Parathyroid adenoma (tissue), 2 donors: ENCODE results near the gene ACLY.

Experiments
- H2AFZ ChIP-seq: fragments of 300-600 bp; sonication (generic); one replicate; pipeline ENCODE4 v1.7.0; 2017; ENCODE audit warnings: antibody characterized with exemption, mild to moderate bottlenecking
- H3K27ac ChIP-seq: fragments of 300-600 bp; sonication (generic); one replicate; pipeline ENCODE4 v1.7.0; 2017
- H3K27me3 ChIP-seq: fragments of 300-600 bp; sonication (generic); one replicate; pipeline ENCODE4 v1.7.0; 2017; ENCODE audit warnings: low read length; ENCODE audit not compliant: control insufficient read depth, insufficient read depth
- H3K36me3 ChIP-seq: fragments of 300-600 bp; sonication (generic); one replicate; pipeline ENCODE4 v1.7.0; 2017; ENCODE audit warnings: low read length; ENCODE audit not compliant: control insufficient read depth, insufficient read depth
- H3K4me1 ChIP-seq: fragments of 300-600 bp; sonication (generic); one replicate; pipeline ENCODE4 v1.7.0; 2017; ENCODE audit warnings: control low read depth
- H3K4me2 ChIP-seq: fragments of 300-600 bp; sonication (generic); one replicate; pipeline ENCODE4 v1.7.0; 2017; ENCODE audit warnings: low read length
- H3K4me3 ChIP-seq: fragments of 300-600 bp; sonication (generic); one replicate; pipeline ENCODE4 v1.7.0; 2017; ENCODE audit warnings: low read depth, low read length
- H3K79me2 ChIP-seq: fragments of 300-600 bp; sonication (generic); one replicate; pipeline ENCODE4 v1.7.0; 2017; ENCODE audit warnings: control low read depth
- H3K9ac ChIP-seq: fragments of 300-600 bp; sonication (generic); one replicate; pipeline ENCODE4 v1.7.0; 2017; ENCODE audit warnings: mild to moderate bottlenecking
- H3K9me3 ChIP-seq: fragments of 300-600 bp; sonication (generic); one replicate; pipeline ENCODE4 v1.7.0; 2017; ENCODE audit warnings: low read length; ENCODE audit not compliant: control insufficient read depth
- TF ChIP-seq, protein P1 (sequence below): fragments of 300-600 bp; sonication (generic); IDR thresholded peaks from one replicate; pipeline ENCODE4 v1.7.0; 2017; ENCODE audit warnings: antibody characterized with exemption, mild to moderate bottlenecking
- donor health status: primary hyperparathyroidism.

Gene ACLY

DNA sequence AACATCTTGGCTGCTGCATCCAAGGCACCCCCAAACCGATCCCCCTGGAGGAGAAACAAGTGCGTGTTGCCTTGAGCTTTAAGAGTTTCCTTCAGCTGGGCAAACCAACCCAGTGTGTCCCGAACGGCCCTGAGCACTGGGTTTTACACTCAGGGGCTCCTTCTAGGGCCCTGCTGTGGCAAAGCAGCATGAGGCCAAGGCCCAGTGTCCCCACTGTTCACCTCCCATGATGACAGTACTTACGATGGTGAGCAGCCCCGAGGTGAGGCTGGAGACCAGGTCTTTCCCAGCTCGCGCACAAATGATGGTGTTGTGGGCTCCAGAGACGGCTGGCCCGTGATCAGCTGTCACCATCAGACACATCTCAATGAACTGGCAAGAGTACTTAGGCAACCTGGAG is 47.0 kb downstream of the ACLY start:
- H3K27me3 ChIP-seq: no peaks in the 10 kb centered on the region
- H2AFZ ChIP-seq: no peak overlapping the region
- no peak overlapping the region for H3K27ac ChIP-seq
- no peaks in the 10 kb centered on the region for H3K79me2 ChIP-seq
- TF ChIP-seq, protein P1, sequence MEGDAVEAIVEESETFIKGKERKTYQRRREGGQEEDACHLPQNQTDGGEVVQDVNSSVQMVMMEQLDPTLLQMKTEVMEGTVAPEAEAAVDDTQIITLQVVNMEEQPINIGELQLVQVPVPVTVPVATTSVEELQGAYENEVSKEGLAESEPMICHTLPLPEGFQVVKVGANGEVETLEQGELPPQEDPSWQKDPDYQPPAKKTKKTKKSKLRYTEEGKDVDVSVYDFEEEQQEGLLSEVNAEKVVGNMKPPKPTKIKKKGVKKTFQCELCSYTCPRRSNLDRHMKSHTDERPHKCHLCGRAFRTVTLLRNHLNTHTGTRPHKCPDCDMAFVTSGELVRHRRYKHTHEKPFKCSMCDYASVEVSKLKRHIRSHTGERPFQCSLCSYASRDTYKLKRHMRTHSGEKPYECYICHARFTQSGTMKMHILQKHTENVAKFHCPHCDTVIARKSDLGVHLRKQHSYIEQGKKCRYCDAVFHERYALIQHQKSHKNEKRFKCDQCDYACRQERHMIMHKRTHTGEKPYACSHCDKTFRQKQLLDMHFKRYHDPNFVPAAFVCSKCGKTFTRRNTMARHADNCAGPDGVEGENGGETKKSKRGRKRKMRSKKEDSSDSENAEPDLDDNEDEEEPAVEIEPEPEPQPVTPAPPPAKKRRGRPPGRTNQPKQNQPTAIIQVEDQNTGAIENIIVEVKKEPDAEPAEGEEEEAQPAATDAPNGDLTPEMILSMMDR: no peak
- H3K36me3 ChIP-seq: no peaks in the 10 kb centered on the region
- H3K4me2 ChIP-seq: no peak overlapping the region
- no peak overlapping the region for H3K4me3 ChIP-seq
- H3K9ac ChIP-seq: no peak overlapping the region
- no peaks in the 10 kb centered on the region for H3K9me3 ChIP-seq
- H3K4me1 ChIP-seq: no peaks in the 10 kb centered on the region

DNA sequence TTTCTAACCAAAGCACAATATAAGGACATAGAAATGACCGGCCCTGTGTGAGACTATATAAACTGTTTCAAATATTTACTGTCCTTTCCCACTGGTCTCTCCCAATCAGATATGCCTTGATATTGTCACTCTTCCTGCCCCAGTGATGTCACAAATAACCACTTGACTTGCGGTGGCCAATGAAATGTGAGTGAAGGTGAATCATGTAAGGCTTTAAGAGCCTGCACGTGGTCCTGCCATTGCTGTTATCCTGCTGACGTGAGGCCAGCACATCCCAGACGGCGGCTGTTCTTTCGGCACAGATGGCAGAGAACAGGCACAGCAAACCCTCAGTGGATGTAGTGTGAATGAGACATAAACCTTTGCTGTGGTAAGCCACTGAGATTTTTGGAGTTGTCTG is 48.1 kb downstream of the ACLY start:
- TF ChIP-seq, protein P1: no peak
- no peaks in the 10 kb centered on the region for H3K4me1 ChIP-seq

DNA sequence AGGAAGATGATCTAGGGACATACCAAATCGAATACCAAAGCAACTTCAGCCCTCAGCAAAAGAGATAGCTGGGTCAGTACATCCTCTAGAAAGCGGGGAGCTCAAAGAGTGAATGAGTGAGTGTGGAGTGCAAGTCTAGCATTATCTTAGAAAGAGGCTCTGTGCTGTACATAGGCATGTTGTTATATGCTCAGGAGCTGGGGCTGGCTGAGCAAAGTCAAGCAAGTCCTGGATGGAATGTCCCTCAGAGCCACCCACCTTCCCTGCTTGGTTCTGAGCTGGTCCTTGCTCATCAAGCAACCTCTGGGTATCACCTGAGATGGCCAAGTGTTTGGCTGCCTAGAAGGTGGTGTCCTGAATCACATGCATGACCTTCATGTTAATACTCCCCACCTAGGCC is 48.7 kb downstream of the ACLY start:
- Histone ChIP-seq H3K27ac (no peak overlapping the region), H3K4me2 (no peak overlapping the region), H3K4me1 (no peaks in the 10 kb centered on the region), H3K9ac (no peak overlapping the region), H3K4me3 (no peak overlapping the region), H3K27me3 (no peaks in the 10 kb centered on the region), H3K79me2 (no peaks in the 10 kb centered on the region), H3K9me3 (no peaks in the 10 kb centered on the region), H3K36me3 (no peaks in the 10 kb centered on the region), H2AFZ (no peak overlapping the region)
- TF ChIP-seq, protein P1: no peak

More for the DNA sequence above, 48.1 kb downstream of the ACLY start:
- Histone ChIP-seq H2AFZ (no peak overlapping the region), H3K4me3 (no peak overlapping the region), H3K9me3 (no peaks in the 10 kb centered on the region), H3K27ac (no peak overlapping the region), H3K4me2 (no peak overlapping the region), H3K27me3 (no peaks in the 10 kb centered on the region), H3K79me2 (no peaks in the 10 kb centered on the region), H3K9ac (no peak overlapping the region), H3K36me3 (no peaks in the 10 kb centered on the region)

DNA sequence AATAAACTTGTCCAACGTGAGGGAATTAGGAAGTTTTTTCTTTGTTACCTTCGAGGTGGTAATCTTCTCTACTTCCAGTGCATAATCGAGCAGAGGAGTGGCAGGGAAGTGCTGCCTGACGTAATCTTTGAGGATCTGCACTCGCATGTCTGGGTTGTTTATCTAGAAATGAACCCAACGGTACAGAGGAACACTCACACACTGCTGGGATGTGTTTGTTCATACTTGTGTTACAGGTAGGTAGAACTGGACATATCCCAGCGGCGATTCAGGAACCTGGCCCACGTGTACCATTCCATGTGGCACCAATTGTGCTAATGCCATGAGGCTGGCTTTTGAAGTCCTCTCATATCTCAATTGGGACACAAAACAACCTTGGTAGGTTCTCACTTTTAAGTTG is 49.3 kb downstream of the ACLY start:
- H3K27me3 ChIP-seq: no peaks in the 10 kb centered on the region
- no peak overlapping the region for H3K9ac ChIP-seq
- H3K4me3 ChIP-seq: no peak overlapping the region
- TF ChIP-seq, protein P1: no peak
- no peaks in the 10 kb centered on the region for H3K4me1 ChIP-seq
- no peak overlapping the region for H2AFZ ChIP-seq
- H3K79me2 ChIP-seq: peaks cover 4% of the 10 kb centered on the region
- no peak overlapping the region for H3K4me2 ChIP-seq
- no peak overlapping the region for H3K27ac ChIP-seq
- H3K36me3 ChIP-seq: no peaks in the 10 kb centered on the region
- H3K9me3 ChIP-seq: no peaks in the 10 kb centered on the region

DNA sequence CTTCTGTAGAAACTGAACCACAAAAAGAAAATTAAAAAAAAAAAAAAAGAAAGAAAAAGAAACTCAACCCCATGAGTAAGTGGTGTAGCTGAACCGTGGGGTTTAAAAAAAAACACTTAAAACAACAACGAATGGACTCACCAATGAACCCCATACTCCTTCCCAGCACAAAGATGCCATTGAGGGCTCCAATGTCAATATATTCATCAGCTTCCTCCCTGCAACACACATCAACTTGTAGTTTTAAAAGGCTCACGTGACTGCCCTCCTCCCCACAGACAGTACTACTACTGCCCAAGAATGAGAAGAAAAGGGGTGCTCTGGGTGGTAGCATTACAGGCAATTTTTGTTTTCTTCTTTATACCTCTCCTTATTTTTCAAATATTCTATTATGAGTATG is 50.2 kb downstream of the ACLY start:
- Histone ChIP-seq H2AFZ (no peak overlapping the region), H3K79me2 (peaks cover 10% of the 10 kb centered on the region), H3K4me1 (no peaks in the 10 kb centered on the region), H3K27me3 (no peaks in the 10 kb centered on the region), H3K27ac (no peak overlapping the region), H3K4me2 (no peak overlapping the region), H3K9me3 (no peaks in the 10 kb centered on the region), H3K4me3 (no peak overlapping the region), H3K36me3 (no peaks in the 10 kb centered on the region), H3K9ac (no peak overlapping the region)
- TF ChIP-seq, protein P1: no peak
